IPS DF 4.7 (cell line): Measurements from ENCODE around the gene TTC7B.

Experiments
- DNase-seq: peaks from one replicate; pipeline ENCODE4 v3.0.0-alpha.2; 2013; ENCODE audit warnings: low spot score; ENCODE audit errors: extremely low read depth

Gene TTC7B

DNA sequence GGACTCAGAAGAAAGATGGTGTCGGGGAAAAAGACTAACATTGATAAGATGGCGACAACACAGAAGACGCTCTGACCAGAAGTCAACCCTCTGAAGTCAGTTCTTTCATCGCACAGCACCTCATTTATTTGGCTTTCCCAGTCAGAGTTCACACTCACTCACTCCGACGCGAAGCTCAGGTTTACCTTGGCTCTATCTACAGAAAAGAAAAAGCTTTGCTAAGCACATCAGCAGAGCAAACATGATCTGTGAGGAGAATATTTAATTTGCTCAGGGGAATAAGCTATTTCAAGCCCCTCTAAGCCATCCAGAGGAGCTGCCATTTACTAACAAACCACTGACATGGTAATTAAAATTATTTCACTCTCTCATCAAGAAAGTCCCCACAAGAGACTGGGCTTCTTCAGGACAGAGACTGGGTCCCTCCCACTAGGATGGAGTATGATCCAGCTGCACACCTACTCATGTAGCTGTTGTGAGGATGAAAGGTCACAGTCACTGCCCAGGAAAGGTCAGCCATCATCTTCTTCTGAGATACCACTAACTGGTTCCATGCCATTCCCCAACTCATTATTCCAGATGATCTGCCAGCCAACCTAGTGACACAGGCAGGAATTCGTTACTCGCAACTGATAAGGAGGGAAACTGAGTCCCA is 111.4 kb downstream of the TTC7B start:
- no peak for DNase-seq

- no peak for DNase-seq
Measured at GRCh38 chr14:90703841-90704737, 112.1 kb downstream of the TTC7B start.

DNA sequence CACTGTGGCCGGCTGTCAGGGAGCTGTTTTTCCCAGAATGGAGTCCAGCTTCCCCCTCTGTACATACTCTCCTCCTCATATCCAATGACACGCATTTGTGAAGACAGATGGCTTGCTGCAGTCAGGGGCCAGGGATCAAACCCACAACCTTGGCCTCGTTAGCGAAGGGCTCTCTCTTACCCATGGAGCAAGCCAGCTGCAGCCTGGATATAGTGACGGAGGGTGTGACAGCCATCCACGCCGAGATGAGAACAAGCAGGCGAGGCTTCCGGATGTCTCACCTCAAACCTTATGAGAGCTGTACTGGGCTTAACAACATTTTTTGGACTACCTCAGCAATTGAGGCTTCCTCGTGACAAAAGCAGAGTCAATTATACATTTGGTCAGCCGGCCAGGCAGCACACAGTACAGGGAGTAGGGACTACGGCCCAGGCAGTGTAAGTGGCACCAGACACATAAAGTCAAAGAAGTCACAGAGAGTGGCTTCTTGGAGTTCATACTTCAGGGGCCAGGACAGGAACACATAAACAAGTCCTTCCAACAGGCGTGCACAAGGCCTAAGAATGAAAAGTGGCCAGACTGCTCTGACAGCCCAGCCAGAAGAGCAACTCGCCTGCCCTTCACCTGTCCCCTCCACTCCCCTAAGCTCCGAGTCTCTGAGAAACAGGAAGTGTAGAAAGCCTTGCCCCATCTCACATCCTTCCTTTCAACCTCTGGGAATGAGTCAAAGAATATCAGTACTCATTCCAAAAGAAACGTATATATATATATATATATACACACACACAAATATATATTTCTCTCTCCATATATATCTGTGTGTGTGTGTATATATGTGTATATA is 115.1 kb downstream of the TTC7B start:
- no peak for DNase-seq

- DNase-seq = no peak
Measured at GRCh38 chr14:90699016-90699415, 117.2 kb downstream of the TTC7B start.

DNA sequence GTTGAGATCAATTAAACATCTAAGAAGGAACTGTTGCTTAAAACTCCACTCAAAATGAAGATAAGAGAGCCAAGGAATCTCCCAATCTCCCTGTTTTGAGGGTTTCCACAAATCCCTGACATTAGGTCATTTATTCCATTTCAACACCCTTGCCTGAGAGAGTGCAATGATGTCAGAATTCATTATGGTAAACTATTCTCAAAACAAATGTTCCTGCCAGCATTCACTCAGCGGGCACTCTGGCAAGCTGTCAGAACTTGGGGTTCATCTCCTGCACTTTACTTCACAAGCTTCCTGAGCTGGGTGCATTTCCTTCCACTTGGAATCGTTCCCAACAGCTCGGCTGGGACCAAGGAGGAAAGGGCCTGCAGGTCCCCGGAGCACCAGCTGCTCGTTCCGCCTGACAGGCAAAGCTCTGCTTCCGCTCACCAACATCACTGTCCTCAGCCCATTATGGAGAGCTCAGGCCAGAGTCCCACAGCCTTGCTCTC is 117.8 kb downstream of the TTC7B start:
- DNase-seq = no peak

DNA sequence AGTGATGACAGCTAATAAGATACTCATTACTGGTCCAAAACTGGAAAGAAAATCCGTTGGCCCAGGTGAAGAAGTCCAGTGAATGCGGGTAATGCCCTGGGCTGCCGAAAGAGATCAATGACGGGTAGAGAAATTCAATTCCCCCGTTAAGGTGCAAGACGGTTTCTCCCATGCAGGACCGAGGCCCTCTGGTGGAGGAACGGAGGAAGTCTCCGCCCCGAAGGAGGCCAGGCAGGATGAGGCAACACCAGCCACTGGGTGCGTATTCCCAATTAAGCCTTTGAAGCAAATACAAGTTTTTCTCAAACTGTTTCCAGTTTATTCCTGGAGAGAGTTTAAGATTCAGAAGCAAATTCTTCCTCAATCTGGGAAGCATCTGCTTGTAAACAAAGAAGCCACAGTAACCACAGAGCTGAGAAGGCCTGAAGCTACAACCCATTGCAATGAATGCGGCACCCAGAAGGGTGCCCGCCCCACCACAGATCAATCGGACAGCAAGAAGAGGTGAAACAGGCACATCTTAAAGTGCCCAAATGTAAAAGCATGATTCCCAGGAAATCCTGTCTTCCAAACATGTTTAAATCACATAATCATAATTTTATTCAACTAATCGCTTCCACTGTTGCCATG is 118.5 kb downstream of the TTC7B start:
- DNase-seq = peak; percentile 44

DNA sequence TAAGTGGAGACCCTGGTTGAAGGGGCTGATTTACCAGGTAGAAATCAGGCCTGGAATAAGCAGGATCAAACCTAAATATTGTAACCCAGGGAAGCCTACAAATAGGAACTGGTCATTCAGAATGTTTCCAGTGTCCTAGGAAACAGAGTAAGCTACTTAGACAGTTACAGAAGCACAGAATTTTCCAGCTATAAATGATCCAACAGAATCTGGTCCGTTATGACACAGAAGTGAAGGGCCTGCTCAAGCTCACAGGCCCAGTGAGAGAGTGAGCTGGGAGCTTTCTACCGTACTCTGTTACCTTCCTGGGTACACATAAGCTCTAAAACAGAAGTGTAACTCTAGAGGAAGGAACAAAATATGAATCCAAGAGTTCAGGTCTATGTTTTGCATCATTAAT is 119.1 kb downstream of the TTC7B start:
- no peak for DNase-seq

GRCh38 chr14:90696720-90697119 is 119.5 kb downstream of the TTC7B start:
- DNase-seq = no peak

DNA sequence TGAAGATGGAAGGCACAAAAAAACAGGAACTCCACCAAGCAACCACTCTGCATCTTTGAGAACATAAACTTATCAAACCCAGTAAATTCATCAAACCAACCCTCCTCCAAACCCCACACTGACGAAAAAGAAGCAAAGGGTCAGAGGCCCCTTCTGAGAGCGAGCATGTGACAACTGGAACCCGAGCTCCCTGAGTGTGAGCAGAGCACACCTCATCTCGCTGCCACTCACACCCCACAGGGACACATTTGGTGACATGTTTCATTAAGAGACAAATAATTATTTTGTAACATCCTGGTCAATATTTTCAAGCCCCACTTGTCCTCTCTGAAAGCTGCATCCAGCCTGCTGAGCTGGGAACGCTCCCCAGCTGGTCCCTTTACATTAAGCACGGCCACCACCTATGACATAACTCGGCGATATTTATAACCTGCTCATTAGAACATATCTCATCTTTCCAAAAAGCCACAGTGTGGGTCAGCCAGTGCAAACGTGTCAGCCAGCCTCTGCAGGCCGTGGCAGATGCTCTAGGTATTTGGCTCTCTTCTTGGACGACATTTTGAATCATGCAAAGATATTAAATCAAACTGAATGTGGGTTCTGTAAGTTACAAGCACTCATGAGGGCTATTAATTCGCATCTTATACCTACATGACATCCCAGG is 120.1 kb downstream of the TTC7B start:
- no peak for DNase-seq

DNA sequence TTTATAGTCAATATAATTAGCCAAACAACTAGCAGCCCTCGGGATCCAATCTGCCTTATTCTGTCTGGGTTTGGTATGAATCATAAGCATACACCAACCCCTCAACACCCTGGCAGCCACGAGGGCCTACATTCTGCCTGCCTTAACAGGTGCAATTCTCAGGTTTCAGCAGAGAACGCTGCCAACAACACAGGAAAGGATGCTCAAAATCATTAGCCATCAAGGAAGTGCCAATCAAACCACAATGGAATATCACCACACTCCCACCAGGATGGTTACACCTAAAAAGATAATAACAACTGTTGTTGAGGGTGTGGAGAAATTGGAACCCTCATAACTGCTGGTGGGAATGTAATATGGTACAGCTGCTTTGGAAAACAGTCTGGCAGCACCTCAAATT is 122.8 kb downstream of the TTC7B start:
- DNase-seq = no peak

GRCh38 chr14:90692826-90693225 is 123.4 kb downstream of the TTC7B start:
- no peak for DNase-seq

- no peak for DNase-seq
Measured at GRCh38 chr14:90692061-90692460, 124.2 kb downstream of the TTC7B start.

DNA sequence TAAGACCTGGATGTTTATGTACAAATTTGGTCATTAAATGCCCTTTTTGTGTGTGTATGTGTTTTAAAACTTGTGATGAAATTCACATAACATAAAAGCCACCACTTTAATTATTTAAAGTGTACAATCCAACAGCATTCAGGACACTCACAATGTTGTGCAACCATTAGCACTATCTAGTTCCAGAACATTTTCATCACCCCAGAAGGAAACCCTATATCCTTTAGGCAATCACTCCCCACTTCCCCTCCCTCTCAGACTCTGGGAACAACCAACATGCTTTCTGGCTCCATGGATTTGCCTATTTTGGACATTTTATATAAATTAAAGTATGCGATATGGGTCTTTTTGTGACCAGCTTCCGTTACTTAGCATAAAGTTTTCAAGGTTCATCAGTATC is 124.6 kb downstream of the TTC7B start:
- DNase-seq = no peak

DNA sequence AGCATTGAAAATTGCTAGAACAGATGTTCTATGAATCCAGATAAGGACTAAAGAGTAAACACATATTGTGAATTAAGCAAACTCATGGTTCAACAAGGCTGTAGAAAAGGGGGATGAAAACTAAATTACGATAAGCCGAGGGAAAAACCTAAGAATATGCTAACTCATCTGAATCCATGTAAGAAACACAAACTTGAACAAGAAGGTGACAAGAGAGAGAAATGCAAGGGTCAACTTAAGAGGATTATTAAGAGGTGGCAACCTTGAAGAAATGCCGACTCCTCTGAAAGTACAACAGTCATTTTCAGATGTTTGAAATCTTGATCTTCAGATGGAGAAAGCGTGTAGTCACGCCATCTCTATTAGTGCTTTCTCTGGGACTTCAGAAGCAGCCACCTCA is 128.6 kb downstream of the TTC7B start:
- DNase-seq = no peak

- DNase-seq = no peak
Measured at GRCh38 chr14:90682615-90683014, 133.6 kb downstream of the TTC7B start.

GRCh38 chr14:90681929-90682328 is 134.3 kb downstream of the TTC7B start:
- DNase-seq = no peak

DNA sequence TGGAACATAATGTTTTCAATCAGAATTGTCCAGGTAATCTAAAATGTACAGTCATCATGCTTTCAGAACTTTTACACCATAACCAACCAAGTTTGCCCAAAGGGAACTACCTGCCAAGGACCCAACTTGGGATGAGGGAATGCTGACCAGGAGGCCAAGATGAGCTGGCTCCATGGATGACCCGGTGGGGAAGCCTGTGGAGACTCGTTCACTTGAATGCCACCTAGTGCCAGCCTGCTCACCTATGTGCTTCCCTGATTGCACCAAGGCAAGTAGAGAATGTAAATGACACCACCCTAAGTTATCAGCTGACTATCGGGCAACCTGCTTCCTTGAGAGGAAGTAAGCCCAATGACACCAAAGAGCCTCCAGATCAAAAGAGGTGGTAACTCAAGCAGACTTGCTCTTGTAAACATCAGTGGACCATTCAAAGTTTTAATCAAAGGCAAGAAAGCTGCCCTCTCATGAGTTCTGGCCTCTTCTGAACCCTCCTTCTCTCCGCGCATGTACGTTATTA is 137.3 kb downstream of the TTC7B start:
- DNase-seq = no peak

- no peak for DNase-seq
Measured at GRCh38 chr14:90678420-90678819, 137.8 kb downstream of the TTC7B start.

DNA sequence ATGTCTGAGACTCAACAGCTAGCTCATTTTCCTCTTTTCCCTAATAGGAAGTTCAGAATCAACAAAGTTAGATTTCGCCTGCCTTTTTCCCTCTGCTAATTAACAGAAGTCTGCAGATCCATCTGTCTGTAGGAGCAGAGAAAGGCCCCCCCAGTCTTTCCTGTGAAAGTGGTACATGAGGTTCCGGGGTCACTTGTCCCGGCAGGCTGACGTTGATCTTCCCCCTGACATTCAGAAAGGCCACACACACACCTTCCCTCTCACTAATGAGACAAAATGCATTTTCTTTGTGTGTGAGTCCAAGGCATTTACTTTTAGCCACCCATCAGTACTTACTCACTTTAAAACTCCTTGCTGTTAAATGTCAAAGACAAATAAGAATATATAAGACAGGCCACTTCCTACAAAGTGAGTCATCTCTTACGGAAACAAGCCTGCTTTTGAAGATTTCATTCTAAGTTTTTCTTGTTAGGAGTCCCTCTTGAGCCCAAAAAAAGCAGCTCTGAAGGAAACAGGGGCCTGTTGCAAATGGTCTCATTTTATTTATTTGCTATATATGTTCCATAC is 138.7 kb downstream of the TTC7B start:
- DNase-seq = no peak

DNA sequence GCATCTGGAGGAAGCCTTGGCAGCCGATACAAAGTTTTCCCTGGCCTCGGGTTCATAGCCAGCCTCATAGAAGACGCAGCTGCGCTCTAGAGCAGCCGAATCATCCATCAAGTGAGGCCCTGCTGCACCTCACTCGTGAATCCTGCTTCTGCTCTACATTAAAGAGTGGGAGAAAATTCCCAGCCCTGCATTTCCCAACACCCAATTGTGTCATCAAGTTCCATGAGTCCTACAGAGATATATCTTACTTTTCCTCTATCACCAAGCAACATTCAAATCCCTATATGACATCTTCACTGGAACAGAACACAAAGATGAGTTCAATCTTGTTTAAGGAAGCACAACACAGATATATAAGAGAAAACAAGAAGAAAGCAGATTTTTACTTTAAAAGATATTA is 139.3 kb downstream of the TTC7B start:
- DNase-seq = no peak
